Daoy (cell line): Measurements from ENCODE around the gene CLCN6. TPM values are rescaled to one million over a fixed set of nuclear protein-coding genes. Genes with fewer than 3 reads are reported as not detected.

ENCODE experiments used
- DNase-seq: peaks from one replicate; pipeline ENCODE4 v3.0.0-alpha.2; 2015; ENCODE audit warnings: low read depth
- total RNA-seq: library from RNA; depleted of rRNA; stranded (reverse); fragments of >200 nt; shearing (Covaris generic); gene quantifications from 2 replicates; pipeline ENCODE4 v1.2.3, GENCODE V29; 2014; rRNA removed

CLCN6 gene
- total RNA-seq, 1 experiment from 2014 or later, result 12.4 TPM

GRCh38 chr1:11879311-11880180, 73.6 kb downstream of the CLCN6 start:
- no peak for DNase-seq

GRCh38 chr1:11880181-11880575, 74.2 kb downstream of the CLCN6 start:
- DNase-seq, result no peak

- no peak for DNase-seq
Measured at GRCh38 chr1:11880911-11881748, 75.1 kb downstream of the CLCN6 start.

GRCh38 chr1:11881749-11882441, 75.9 kb downstream of the CLCN6 start:
- DNase-seq, result no peak

- DNase-seq, result peak; percentile 56
Measured at GRCh38 chr1:11882814-11883538, 77.0 kb downstream of the CLCN6 start.

- no peak for DNase-seq
Measured at GRCh38 chr1:11885916-11886315, 79.9 kb downstream of the CLCN6 start.

GRCh38 chr1:11886986-11887665, 81.1 kb downstream of the CLCN6 start:
- no peak for DNase-seq

- no peak for DNase-seq
Measured at GRCh38 chr1:11887666-11888007, 81.6 kb downstream of the CLCN6 start.

- DNase-seq, result no peak
Measured at GRCh38 chr1:11888206-11888876, 82.3 kb downstream of the CLCN6 start.

GRCh38 chr1:11888877-11889208, 82.9 kb downstream of the CLCN6 start:
- no peak for DNase-seq

GRCh38 chr1:11891433-11892186, 85.6 kb downstream of the CLCN6 start:
- DNase-seq, result no peak

Other genes with a start within 250 kb of the CLCN6 start
- gene FBXO2, start 151.8 kb upstream of the CLCN6 start, total RNA-seq, result 1.4 TPM in 1 of 2 replicates, not detected in the other
- 2.7 and 6.3 TPM in 2 replicates for gene FBXO44, start 151.3 kb upstream of the CLCN6 start, total RNA-seq
- 1.1 and 2.4 TPM in 2 replicates for gene FBXO6, start 142.0 kb upstream of the CLCN6 start, total RNA-seq
- gene MAD2L2, start 125.0 kb upstream of the CLCN6 start, total RNA-seq, result 80.3 and 91.7 TPM in 2 replicates
- 0.86 and 0.97 TPM in 2 replicates for gene DRAXIN, start 114.5 kb upstream of the CLCN6 start, total RNA-seq
- gene AGTRAP, start 70.1 kb upstream of the CLCN6 start, total RNA-seq, result 42.4 and 42.9 TPM in 2 replicates
- not detected in 2 replicates for gene C1orf167, start 44.0 kb upstream of the CLCN6 start, total RNA-seq
- gene MTHFR, start 227 bp upstream of the CLCN6 start, total RNA-seq, result 4.7 and 8.6 TPM in 2 replicates
- not detected in 2 replicates for gene NPPA, start 41.6 kb downstream of the CLCN6 start, total RNA-seq
- 38.6 and 78.9 TPM in 2 replicates for gene NPPB, start 52.8 kb downstream of the CLCN6 start, total RNA-seq
- gene KIAA2013, start 120.2 kb downstream of the CLCN6 start, total RNA-seq, result 67.3 and 87.1 TPM in 2 replicates
- 88.1 and 107 TPM in 2 replicates for gene PLOD1, start 128.5 kb downstream of the CLCN6 start, total RNA-seq
- gene MFN2, start 174.3 kb downstream of the CLCN6 start, total RNA-seq, result 79.4 and 86.0 TPM in 2 replicates
- 60.1 and 65.6 TPM in 2 replicates for gene MIIP, start 213.3 kb downstream of the CLCN6 start, total RNA-seq